ENCODE results near the gene S100A14. TPM values are rescaled to one million over a fixed set of nuclear protein-coding genes. Genes with fewer than 3 reads are reported as not detected.
A peak's percentile ranks its signal among the peaks of the same experiment; 100 is the strongest.

S100A14 gene
- total RNA-seq (2014; rRNA removed; shearing (Covaris generic)) = 0.75 TPM in 1 of 2 replicates, not detected in the other

- in situ Hi-C loops (cut with HindIII; ENCODE audit: low sequenced_read_pairs) = no loop called here
- no peak for DNase-seq (ENCODE audit: low spot score)
Observed at GRCh38 chr1:153616144-153616916, at the start of gene S100A14. TSS of gene S100A14 (minus strand) at chr1:153616325. CDS start at chr1:153615858, 467 bp downstream.

GRCh38 chr1:153663211-153663610 lies 47.1 kb upstream of the S100A14 start:
- in situ Hi-C loops (cut with HindIII; ENCODE audit: low sequenced_read_pairs) = no loop called here

GRCh38 chr1:153662269-153662668 lies 46.1 kb upstream of the S100A14 start:
- DNase-seq (ENCODE audit: low spot score) = no peak
- in situ Hi-C loops (cut with HindIII; ENCODE audit: low sequenced_read_pairs) = no loop called here

More at GRCh38 chr1:153663211-153663610, 47.1 kb upstream of the S100A14 start:
- no peak for DNase-seq (ENCODE audit: low spot score)

- no peak for DNase-seq (ENCODE audit: low spot score)
- in situ Hi-C loops (cut with HindIII; ENCODE audit: low sequenced_read_pairs) = no loop called here
Observed at GRCh38 chr1:153661111-153661708, 45.1 kb upstream of the S100A14 start.

- in situ Hi-C loops (cut with HindIII; ENCODE audit: low sequenced_read_pairs) = no loop called here
Observed at GRCh38 chr1:153659656-153660055, 43.5 kb upstream of the S100A14 start.

GRCh38 chr1:153659175-153659534 lies 43.0 kb upstream of the S100A14 start:
- in situ Hi-C loops (cut with HindIII; ENCODE audit: low sequenced_read_pairs) = no loop called here
- DNase-seq (ENCODE audit: low spot score) = no peak

More at GRCh38 chr1:153659656-153660055, 43.5 kb upstream of the S100A14 start:
- DNase-seq (ENCODE audit: low spot score) = no peak

GRCh38 chr1:153658400-153659174 lies 42.5 kb upstream of the S100A14 start, which contains the start of gene SNAPIN:
TSS of gene SNAPIN (plus strand) at chr1:153658703. CDS start at chr1:153658744, 41 bp downstream.
- DNase-seq (ENCODE audit: low spot score) = peak; percentile 94
- in situ Hi-C loops (cut with HindIII; ENCODE audit: low sequenced_read_pairs) = no loop called here

- in situ Hi-C loops (cut with HindIII; ENCODE audit: low sequenced_read_pairs) = no loop called here
- DNase-seq (ENCODE audit: low spot score) = no peak
Observed at GRCh38 chr1:153655333-153655732, 39.2 kb upstream of the S100A14 start.

GRCh38 chr1:153652805-153653500 lies 36.8 kb upstream of the S100A14 start:
- in situ Hi-C loops (cut with HindIII; ENCODE audit: low sequenced_read_pairs) = no loop called here

GRCh38 chr1:153651771-153652170 lies 35.6 kb upstream of the S100A14 start:
- in situ Hi-C loops (cut with HindIII; ENCODE audit: low sequenced_read_pairs) = no loop called here
- DNase-seq (ENCODE audit: low spot score) = no peak

More at GRCh38 chr1:153652805-153653500, 36.8 kb upstream of the S100A14 start:
- no peak for DNase-seq (ENCODE audit: low spot score)

- in situ Hi-C loops (cut with HindIII; ENCODE audit: low sequenced_read_pairs) = no loop called here
- DNase-seq (ENCODE audit: low spot score) = peak; percentile 76
Observed at GRCh38 chr1:153649863-153650235, 33.7 kb upstream of the S100A14 start.

GRCh38 chr1:153649137-153649862 lies 33.2 kb upstream of the S100A14 start:
- DNase-seq (ENCODE audit: low spot score) = no peak
- in situ Hi-C loops (cut with HindIII; ENCODE audit: low sequenced_read_pairs) = no loop called here

- DNase-seq (ENCODE audit: low spot score) = no peak
- in situ Hi-C loops (cut with HindIII; ENCODE audit: low sequenced_read_pairs) = no loop called here
Observed at GRCh38 chr1:153648000-153648643, 32.0 kb upstream of the S100A14 start.

GRCh38 chr1:153647346-153647714 lies 31.2 kb upstream of the S100A14 start:
- in situ Hi-C loops (cut with HindIII; ENCODE audit: low sequenced_read_pairs) = no loop called here
- no peak for DNase-seq (ENCODE audit: low spot score)

- DNase-seq (ENCODE audit: low spot score) = no peak
- in situ Hi-C loops (cut with HindIII; ENCODE audit: low sequenced_read_pairs) = no loop called here
Observed at GRCh38 chr1:153646672-153647345, 30.7 kb upstream of the S100A14 start.

GRCh38 chr1:153643816-153644215 lies 27.7 kb upstream of the S100A14 start:
- in situ Hi-C loops (cut with HindIII; ENCODE audit: low sequenced_read_pairs) = no loop called here
- no peak for DNase-seq (ENCODE audit: low spot score)

- in situ Hi-C loops (cut with HindIII; ENCODE audit: low sequenced_read_pairs) = no loop called here
- no peak for DNase-seq (ENCODE audit: low spot score)
Observed at GRCh38 chr1:153643100-153643499, 27.0 kb upstream of the S100A14 start.

GRCh38 chr1:153642161-153642560 lies 26.0 kb upstream of the S100A14 start:
- in situ Hi-C loops (cut with HindIII; ENCODE audit: low sequenced_read_pairs) = no loop called here
- DNase-seq (ENCODE audit: low spot score) = no peak
